ENCODE data around the gene TXNIP. TPM values are rescaled to one million over a fixed set of nuclear protein-coding genes. Genes with fewer than 3 reads are reported as not detected.
A peak's percentile ranks its signal among the peaks of the same experiment; 100 is the strongest.

Gene TXNIP
- total RNA-seq, 1 experiment from 2014 or later = 616 TPM

DNA sequence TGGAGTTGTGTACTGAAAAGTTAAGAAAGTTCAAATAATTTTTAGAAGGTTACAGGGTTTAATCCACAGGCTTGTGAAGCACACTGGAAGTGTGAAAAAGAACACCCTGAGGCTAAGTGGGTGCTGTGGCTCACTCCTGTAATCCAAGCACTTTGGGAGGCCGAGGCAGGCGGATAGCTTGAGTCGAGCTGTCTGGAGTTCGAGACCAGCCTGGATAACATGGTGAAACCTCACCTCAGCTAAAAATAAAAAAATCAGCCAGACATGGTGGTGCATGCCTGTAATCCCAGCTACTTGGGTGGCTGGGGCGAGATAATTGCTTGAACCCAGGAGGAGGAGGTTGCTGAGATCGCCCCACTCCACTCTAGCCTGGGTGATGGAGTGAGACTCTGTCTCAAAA is 9.8 kb downstream of the TXNIP start:
- no peak for DNase-seq (ENCODE audit: extremely low read depth, low read depth)

- DNase-seq (ENCODE audit: extremely low read depth, low read depth) = no peak
Measured at GRCh38 chr1:145985502-145986439, 10.6 kb downstream of the TXNIP start.

DNA sequence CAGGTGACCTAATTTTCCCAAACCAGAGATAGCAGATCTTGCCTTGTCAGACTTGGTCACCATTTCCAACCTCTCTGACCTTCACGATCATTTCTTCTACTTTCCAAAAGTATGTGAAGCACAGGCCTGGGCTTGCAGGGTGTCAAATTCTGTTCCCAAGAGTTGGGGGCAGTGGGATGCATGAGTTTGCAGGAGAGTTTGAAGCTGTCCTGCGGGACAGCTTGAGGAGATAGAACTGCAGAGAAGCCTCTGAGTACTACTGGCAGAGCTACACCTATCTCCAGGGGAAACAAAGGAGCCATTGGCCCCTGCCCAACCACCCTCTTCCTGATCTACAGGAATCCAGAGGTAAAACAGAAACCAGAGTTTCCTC is 11.3 kb downstream of the TXNIP start:
- no peak for DNase-seq (ENCODE audit: extremely low read depth, low read depth)

DNA sequence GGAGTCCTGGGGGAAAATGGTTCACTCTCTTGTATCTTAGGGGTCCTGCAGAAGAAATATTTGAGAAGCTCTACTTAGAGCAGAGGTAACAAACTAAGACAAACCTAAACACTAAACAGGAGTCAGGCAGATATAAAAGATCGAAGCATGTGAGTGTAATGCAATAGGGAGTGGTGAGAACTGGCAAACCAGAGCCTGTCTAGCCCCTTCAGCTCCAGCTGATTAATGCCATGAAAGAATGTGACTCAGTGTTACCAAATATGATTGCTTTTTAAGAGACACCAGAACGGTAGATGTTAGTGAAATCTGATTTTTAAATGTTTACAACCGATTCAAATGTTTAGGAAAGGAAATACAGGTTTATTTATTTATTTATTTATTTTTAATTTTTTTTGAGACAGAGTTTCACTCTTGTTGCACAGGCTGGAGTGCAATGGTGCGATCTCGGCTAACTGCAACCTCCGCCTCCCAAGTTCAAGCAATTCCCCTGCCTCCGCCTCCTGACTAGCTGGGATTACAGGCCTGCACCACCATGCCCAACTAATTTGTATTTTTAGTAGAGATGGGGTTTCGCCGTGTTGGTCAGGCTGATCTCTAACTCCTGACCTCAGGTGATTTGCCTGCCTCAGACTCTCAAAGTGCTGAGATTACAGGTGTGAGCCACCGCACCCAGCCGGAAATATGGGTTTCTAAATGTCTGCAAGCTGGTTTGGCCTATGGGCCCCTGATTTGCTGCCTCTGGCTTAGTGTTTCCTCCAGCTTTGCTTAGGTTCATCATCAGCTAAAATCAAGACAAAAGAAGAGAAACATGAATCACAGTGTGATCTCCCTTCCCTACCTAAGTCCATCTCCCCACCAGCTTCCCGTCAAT is 12.2 kb downstream of the TXNIP start:
- no peak for DNase-seq (ENCODE audit: extremely low read depth, low read depth)

- DNase-seq (ENCODE audit: extremely low read depth, low read depth) = no peak
Measured at GRCh38 chr1:145983206-145983675, 13.1 kb downstream of the TXNIP start.

GRCh38 chr1:145982010-145982723 is 14.2 kb downstream of the TXNIP start:
- DNase-seq (ENCODE audit: extremely low read depth, low read depth) = no peak

DNA sequence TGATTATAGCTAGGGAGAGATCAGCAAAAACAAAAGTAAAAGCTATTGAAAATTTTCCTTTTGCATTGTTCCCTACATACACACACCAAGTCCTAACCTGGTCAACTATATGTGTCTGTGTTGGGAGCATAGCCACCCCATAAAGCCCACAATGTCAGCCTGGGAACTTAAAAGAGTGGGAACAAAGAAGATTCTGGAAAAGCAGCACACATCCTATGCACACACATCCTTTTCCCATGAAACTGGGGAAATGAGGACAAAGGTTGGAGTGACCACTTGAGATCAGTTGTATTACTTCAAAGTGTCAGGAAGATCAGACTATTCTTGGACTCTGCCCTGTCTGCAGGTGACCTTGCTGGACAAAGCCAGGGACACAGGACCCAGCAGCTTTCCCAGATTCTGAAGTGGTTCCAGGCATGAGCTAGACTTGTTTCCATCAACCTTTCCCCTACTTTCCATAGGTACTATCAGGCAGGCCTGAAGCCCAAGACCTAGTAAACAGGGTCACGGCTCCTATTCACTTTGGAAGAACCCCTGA is 15.9 kb downstream of the TXNIP start:
- DNase-seq (ENCODE audit: extremely low read depth, low read depth) = no peak

- DNase-seq (ENCODE audit: extremely low read depth, low read depth) = no peak
Measured at GRCh38 chr1:145979746-145980456, 16.5 kb downstream of the TXNIP start.

DNA sequence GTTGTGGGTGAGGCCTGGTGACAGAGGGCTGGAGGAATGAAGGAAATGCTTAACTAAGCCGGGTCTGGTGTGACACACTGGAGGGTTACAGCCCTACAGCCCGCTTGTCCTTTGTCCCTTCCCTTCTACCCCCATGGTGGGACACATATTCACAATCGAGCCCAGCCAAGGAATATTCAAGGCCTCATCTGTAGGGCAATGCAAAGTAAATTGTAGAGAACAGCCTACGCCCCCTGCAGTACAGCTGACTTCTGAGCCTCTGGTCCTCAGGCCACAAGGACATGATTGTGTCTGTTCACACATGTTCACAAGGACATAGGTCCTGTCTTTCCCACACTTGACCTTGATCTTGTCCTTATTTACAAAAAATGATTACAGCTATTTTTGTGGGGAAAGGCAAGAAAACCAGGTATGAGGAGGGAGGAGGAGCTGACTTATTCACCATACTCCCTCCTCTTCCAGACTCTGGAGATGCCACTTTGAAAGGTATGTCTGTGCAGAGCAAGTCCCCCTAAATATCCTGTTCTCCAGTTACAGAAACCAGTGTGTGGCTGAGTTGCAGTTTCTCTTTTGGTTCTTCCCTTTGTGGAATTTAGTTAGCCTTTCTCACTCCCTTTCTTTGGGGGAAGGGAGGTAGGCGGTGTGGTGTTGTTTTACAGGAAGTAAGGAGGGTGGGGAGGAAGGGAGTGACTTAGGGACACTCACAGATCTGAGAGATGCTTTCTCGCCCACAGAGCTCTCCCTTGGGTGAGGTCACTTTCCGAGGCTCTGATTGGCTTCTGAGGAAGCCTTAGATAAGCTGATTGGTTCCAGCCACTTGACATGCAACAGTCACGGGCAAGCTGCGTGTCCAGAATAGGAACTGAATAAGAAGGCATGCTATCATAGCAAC is 17.3 kb downstream of the TXNIP start:
- peak; percentile 100 for DNase-seq (ENCODE audit: extremely low read depth, low read depth)

DNA sequence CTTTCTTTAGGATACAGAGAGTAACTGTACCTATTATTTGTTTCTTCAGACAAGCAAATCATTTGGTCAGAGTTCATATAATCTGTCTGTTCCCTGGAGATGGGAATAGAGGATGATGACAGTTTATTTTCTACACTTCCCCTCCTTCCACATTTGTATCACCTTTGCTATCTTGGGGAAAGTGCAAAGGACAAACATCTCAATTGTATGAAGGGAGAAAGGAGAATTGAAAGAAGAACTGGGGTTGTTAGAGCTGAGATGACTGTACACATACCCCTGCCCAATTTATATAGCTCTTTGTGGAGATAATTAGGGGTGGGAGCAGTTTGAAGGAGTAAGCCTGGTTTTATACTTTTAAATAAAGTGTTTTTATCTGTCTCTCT is 17.9 kb downstream of the TXNIP start:
- no peak for DNase-seq (ENCODE audit: extremely low read depth, low read depth)

DNA sequence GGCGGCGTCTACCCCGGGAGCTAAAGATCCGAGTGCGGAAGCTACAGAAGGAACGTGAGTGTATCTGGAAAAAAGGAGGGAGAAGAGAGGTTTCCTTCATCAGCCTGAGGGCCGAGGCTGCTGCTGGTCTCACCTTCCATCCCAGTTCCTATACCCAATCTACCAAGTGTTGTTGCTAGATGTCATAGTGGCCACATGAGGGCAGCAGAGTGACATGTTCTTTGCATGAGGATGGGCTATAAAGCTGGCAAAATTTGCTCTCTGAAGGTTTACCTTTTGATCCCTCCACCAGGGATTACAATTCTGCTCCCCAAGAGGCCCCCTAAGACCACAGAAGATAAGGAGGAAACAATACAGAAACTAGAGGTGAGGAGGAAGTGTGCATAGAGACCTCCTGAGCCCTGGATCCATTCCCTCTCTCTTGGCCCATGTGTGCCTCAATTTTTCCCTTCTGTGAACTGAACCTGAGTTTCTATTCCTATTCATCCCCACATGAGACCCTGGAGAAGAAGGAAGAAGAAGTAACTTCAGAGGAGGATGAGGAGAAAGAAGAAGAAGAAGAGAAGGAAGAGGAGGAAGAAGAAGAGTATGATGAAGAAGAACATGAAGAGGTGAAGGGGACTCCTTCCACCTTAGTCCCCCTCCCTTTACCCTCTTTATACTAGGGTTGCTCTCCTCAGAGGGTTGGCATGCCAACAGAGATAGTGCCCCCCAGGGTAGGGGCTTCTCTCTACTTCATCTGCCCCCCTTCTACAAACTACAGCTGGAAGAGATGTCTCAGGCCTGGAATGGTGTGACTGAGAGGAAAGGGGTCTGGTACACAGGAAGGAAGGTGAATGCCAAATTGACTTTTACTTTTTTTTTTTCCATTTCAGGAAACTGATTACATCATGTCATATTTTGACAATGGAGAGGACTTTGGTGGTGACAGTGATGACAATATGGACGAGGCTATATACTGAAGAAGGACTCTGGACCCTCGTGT is 18.6 kb downstream of the TXNIP start:
- peak; percentile 92 for DNase-seq (ENCODE audit: extremely low read depth, low read depth)

DNA sequence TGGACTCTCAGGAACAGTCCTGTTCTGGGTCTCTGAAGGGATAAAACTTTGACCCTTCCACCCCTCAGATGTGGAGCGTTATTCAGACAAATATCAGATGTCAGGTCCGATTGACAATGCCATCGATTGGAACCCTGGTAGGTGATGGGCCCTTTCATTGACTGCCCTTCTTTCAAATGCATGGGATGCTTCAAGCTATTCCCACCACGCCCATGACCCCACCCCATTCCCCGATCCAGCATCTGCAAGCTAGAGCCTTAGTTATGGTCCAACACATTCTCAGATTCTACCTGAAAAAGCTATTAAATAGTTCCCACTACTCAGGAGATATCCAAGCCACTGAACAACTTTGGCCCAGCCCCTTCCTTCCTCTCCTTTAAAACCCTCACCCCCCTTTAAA is 19.4 kb downstream of the TXNIP start:
- DNase-seq (ENCODE audit: extremely low read depth, low read depth) = no peak

GRCh38 chr1:145975216-145975615 is 21.2 kb downstream of the TXNIP start:
- no peak for DNase-seq (ENCODE audit: extremely low read depth, low read depth)

DNA sequence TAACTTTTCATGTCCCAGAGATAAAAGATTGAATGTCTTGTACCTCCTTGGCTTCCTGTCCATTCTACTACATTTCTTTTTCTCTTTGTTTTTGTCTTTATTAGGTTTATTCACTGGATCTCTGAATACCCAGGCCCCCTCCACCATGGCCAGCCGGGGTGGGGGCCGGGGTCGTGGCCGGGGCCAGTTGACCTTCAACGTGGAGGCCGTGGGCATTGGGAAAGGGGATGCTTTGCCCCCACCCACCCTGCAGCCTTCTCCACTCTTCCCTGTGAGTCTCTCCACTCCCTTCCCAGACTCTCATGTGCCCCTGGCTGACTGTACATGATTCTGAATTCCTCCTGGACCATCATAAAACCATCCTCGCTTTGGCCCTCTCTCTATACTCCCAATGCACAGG is 21.7 kb downstream of the TXNIP start:
- no peak for DNase-seq (ENCODE audit: extremely low read depth, low read depth)

DNA sequence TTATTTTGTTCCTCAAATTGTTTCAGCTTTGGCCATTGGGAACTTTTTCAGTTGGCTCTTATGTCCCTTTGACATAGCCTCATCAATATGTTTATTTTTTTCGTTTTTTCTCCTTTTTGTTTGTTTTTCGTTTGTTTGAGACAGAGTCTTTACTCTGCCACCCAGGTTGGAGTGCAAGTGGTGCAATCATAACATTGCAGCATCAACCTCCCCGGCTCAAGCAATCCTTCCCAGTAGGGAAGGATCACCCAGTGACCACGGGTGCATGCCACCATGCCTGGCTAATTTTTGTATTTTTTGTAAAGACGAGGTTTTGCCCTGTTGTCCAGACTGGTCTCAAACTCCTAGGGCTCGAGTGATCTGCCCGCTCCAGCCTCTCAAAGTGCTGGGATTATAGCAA is 23.8 kb downstream of the TXNIP start:
- DNase-seq (ENCODE audit: extremely low read depth, low read depth) = no peak

DNA sequence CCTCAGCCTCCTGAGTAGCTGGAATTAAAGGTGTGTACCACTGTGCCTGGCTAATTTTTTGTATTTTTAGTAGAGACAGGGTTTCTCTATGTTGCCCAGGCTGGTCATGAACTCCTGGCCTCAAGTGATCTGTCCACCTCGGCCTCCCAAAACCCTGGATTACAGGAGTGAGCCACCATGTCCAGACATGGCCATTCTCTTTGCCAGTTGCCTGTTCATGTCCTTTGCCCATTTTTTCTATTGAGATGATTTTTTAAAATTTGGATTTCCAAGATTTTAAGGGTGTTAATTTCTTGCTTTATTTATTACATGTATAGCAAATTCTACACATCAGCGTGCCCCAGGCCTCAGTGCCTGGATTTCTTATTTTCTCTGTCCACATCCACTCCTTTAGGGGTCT is 29.1 kb downstream of the TXNIP start:
- no peak for DNase-seq (ENCODE audit: extremely low read depth, low read depth)

GRCh38 chr1:145965119-145965744 is 31.1 kb downstream of the TXNIP start:
- DNase-seq (ENCODE audit: extremely low read depth, low read depth) = no peak
